Stimulated activated CD4-positive, alpha-beta T cell treated with anti-CD3 and anti-CD28 coated beads, Interleukin-2, amount 100 ng/mL, for 4 hours (primary cell): ENCODE results near the gene PDLIM5.
"Not testable (repeated sequence)": the region's sequence is repeated elsewhere in the genome, so short reads cannot be mapped to it uniquely, and the experiment has no call there.

Source experiments
- DNase-seq: peaks from one replicate; pipeline ENCODE4 v3.0.0-alpha.2; 2020; ENCODE audit warnings: low read depth

PDLIM5 gene

DNA sequence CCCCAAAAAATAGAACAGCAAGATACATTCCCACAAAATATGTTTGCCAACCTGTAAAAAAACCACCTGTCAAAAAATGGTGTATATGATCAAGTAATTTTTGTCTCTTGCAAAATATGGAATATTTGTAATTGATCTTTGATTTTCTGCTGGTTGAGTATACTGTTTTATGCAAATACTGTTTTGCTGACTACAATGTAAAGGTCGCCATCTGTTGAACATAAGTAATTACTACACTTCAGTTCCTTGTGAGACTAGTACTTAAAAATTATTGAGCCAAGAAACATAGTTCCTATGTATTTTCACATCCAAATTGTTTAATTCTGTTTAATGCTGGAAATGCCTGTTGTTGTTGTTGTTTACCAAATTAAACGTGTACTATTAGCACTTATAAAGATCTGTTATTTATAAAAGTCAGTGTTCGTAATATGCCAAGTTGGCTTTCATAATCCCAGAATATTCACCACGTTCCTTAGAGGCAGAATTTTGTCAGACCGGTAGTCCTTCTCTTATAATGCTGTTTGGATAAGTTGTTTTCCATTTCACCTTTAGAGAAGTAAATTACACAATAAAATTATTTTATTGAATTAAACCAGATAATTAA lies 144.2 kb downstream of the PDLIM5 start:
- DNase-seq, result no peak

- DNase-seq, result no peak
Measured at GRCh38 chr4:94598758-94599157, 147.0 kb downstream of the PDLIM5 start.

DNA sequence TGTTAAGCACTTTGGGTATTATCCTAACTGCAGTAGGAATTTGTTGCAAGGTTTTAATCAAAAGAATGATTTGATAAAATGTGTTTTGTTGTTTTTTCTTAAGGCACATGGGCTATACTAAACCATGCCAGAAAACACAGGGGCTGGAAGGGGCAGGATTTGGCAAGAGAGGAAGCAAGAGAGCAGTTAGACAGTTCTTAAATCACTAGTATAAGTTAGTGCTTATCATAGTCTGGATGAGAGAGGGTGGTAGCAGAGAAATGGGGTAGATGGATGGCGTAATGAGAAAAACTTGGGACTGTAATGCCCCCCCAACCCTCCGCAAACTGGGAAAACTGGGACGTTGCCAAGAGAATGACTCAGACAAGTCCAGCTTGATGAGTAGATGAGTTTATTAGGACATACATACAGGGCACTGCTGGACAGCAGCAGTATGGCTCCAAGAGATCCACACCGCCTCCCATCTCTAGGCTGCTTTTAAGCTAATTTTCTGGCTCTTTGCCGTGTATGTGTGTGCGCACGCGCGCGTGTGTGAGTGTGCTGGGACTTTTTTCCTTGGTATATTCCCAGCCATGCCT lies 151.5 kb downstream of the PDLIM5 start:
- DNase-seq, result no peak

DNA sequence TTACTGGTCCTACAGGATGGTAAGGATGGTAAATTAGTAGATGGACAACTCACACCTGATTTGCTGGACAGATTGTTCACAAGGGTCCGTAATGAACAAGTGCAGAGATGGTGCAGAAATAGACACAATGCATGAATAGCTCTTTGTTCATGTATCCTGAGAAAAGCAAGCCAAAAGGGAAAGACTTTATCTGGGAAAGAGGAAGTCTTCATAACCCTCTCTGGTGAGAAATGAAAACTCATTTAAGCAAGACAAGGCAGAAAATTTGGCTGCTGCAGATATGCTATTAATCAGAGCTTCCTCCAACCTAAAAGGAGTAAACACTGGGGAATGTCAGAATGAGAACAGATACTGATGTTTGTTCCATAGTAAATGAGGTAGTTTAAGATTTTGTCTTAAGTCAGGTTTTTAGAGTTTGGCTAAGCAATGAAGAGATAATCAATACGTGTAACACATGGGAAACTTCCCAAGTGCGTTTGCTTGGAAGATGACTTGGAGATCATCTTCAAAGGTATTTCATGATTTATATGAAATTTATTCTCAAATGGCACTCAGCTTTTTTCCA lies 153.6 kb downstream of the PDLIM5 start:
- no peak for DNase-seq

GRCh38 chr4:94610145-94610544 lies 158.4 kb downstream of the PDLIM5 start:
- DNase-seq, result no peak

- DNase-seq, result no peak
Measured at GRCh38 chr4:94613248-94613647, 161.5 kb downstream of the PDLIM5 start.

DNA sequence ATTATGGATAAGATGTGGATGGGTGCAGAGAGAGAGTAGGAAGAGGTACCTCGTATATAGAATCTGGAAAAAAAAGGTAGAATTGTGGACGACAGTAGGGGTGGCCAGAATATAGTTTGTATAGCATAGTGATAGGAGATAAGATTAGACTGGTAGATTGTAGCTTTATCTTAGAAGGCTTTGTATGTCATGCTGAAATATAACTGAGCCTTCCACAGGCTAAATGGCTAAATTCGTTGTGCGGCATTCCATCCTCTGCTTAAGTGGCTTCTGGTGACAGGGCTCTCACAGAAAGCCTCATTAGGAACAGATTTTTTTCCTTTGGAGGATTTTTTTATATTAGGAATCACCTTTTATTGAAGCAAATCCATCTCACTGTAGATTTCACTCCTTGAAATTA lies 163.7 kb downstream of the PDLIM5 start:
- DNase-seq, result no peak

- no peak for DNase-seq
Measured at GRCh38 chr4:94621491-94622080, 169.8 kb downstream of the PDLIM5 start.

DNA sequence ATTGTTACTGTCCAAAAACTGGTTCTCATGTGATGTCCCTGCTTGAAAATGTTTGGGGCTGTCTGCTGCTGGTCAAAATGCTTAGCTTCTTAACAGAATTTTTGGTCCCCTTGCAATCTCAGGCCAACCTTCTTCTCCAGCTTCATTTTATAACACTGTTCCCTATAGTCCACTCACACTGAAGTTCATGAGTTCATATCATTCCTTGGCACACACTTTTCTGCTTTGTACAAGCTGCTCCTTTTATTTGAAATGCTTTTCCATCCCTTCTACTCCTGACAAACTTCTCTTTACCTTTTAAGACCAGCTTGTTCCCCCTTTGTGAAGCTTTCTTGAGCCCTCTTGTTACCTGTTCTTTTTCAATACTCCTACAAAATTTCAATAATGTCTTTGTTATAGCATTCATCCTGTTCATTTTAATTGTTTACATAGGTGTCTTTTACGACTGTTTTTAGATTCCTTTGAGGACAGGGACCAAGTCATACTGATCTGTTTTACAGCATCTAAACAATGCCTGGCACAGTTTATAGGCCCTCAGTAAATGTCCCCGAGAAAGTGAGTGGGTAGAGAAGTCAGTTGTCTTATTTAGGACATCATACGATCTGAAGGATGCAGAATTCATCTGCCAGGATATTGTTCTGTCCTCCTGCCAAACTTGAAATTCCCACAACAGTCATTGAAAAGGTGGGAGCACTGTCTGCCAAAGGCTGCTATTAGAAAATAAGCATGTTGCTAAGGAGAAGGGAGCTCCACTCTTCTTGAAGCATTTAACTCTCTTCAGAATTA lies 171.6 kb downstream of the PDLIM5 start:
- no peak for DNase-seq

- no peak for DNase-seq
Measured at GRCh38 chr4:94626942-94627341, 175.2 kb downstream of the PDLIM5 start.

DNA sequence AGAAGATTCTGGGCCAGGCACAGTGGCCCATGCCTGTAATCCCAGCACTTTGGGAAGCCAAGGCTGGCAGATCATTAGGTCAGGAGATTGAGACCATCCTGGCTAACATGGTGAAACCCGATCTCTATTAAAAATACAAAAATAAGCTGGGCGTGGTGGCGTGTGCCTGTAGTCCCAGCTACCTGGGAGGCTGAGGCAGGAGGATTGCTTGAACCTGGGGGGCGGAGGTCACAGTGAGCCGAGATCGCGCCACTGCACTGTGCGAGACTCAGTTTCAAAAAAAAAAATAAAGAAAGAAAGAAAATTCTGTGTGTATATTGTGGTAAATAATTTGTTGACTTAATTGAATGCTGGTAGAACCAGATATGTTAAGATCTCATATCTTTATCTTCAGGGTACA lies 177.3 kb downstream of the PDLIM5 start:
- DNase-seq, result not testable (repeated sequence)

GRCh38 chr4:94629837-94630236 lies 178.1 kb downstream of the PDLIM5 start:
- DNase-seq, result no peak

- no peak for DNase-seq
Measured at GRCh38 chr4:94634271-94634670, 182.5 kb downstream of the PDLIM5 start.

DNA sequence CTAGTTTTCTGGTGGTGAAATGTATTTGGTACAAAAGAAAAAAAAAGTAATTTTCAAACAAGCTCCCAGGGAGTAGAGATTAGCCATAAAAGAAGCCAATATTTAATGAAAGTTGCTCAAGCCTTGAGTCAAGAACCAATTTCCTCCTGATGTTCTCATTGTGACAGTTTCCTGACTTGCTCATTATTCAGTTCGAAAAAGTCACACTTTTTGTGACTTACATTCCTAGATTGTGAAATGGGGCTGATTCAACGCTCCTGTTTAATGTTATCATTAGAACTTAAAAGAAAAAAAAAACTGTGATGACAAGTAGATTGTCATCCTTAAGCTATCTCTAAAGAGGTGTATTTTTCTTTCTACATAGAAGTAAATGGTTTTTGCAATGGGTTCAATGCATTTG lies 183.4 kb downstream of the PDLIM5 start:
- DNase-seq, result no peak

DNA sequence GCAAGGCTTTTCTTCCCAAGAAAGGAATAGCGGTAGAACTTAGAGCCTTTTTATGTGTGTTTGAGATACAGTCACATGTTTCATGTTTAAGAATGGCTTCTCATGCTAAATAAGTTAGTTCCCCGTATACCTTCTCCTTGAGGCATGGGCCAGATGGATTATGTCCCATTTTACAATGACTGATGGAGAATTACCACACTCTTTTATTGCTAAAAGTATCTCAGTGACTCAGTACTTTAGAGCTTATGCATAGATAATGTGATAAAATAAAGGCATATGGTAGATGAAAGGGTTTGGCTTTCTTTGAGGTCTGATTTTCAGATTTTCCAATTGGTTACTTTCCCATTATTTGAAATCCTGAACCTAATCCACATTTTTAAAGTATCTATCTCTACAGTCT lies 184.3 kb downstream of the PDLIM5 start:
- DNase-seq, result no peak

DNA sequence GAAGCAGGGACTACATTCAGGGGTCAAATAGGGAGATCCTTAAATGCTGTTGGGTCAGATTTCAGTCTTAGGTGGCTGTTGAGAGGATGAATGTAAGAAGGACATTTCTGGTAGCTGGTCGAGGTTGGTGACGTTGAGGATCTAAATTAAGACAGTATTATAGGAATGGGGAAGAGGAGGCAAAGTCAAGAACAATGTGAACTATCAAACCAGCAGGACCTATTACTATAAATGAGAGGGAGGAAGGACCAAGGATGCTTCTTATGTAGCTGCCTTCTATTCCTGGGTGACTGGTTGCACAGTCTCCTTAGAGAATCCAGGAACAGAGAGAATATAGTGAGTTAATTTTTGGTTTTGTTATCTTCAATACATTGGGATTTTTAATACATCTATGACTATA lies 187.6 kb downstream of the PDLIM5 start:
- no peak for DNase-seq

DNA sequence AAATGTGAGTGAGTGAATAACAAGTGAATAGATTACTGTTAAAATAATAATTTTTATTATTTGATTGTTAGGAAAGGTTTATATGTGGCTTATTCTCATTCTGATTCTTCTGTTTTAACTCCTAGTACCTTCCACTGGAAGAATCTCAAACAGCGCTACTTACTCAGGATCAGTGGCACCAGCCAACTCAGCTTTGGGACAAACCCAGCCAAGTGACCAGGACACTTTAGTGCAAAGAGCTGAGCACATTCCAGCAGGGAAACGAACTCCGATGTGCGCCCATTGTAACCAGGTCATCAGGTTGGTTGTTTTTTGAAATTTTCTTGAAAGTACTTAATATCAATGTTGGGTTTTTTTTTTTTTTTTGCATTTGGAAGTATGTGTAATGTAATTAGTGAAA lies 188.4 kb downstream of the PDLIM5 start:
- DNase-seq, result no peak

GRCh38 chr4:94641702-94642560 lies 190.2 kb downstream of the PDLIM5 start:
- DNase-seq, result no peak

DNA sequence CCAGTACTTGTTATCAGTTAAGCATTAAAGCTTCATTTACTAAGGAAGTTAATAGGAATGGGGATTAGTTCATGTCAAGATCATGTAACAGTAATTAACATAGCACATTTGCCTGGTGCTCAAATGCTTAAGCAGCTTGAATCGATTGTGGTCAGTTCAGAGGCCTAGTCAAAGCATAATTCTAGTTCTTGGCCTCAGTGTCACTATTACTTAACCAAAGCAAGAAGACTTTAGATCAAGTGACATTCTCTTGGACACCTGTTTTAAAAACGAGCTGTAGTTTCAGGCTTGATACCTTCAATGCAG lies 190.8 kb downstream of the PDLIM5 start:
- no peak for DNase-seq

DNA sequence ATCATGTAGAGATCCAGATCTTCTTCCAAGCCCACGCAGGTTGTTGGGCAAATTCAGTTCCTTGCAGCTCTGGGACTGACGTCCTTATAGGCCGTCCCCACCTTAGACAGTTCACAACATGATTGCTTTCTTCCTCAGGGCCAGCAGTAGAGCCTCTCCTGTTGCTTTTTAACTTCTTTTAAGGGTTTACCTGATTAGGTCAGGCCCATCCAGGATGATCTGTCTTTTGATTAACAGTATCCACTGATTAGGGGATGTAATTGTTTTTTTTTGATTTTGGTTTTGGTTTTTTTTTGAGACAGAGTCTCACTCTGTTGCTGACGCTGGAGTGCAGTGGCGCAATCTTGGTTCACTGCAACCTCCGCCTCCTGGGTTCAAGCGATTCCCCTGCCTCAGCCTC lies 197.0 kb downstream of the PDLIM5 start:
- no peak for DNase-seq

- no peak for DNase-seq
Measured at GRCh38 chr4:94649381-94650133, 197.8 kb downstream of the PDLIM5 start.
